Cardiac septum (tissue), 1 donor: ENCODE measurements around the gene ADAMTS17. TPM values are rescaled to one million over a fixed set of nuclear protein-coding genes. Genes with fewer than 3 reads are reported as not detected.

Experiments
- DNase-seq: peaks from one replicate; pipeline ENCODE4 v3.0.0-alpha.2; 2020; ENCODE audit warnings: low spot score
- intact Hi-C: fragments of 100-400 bp; cut with DNase I; formaldehyde crosslinking; loops from one replicate; pipeline ENCODE4 v1.14.0; 2022
- total RNA-seq: library from RNA; stranded (reverse); fragmentation: NEBNext Ultra II Directional; extraction: Animal tissue kit (Norgen Biotek cat#: 25700); gene quantifications from one replicate; pipeline ENCODE4 v1.2.1, GENCODE V29; 2021
- donor health status: DM: no; HTN: no; CAD: no.

ADAMTS17 gene
- total RNA-seq, 1 donor from 2014 or later = 0.67 TPM

GRCh38 chr15:100189849-100190248 lies 151.9 kb downstream of the ADAMTS17 start:
- no peak for DNase-seq
- intact Hi-C loops = no loop called here

GRCh38 chr15:100189319-100189718 lies 152.5 kb downstream of the ADAMTS17 start:
- intact Hi-C loops = no loop called here
- no peak for DNase-seq

- intact Hi-C loops = no loop called here
- no peak for DNase-seq
Observed at GRCh38 chr15:100187677-100188076, 154.1 kb downstream of the ADAMTS17 start.

- DNase-seq = no peak
- intact Hi-C loops = no loop called here
Observed at GRCh38 chr15:100186960-100187359, 154.8 kb downstream of the ADAMTS17 start.

GRCh38 chr15:100186366-100186765 lies 155.4 kb downstream of the ADAMTS17 start:
- intact Hi-C loops = no loop called here
- no peak for DNase-seq

GRCh38 chr15:100183921-100184495 lies 157.8 kb downstream of the ADAMTS17 start:
- intact Hi-C loops = no loop called here
- no peak for DNase-seq

- intact Hi-C loops = no loop called here
- DNase-seq = no peak
Observed at GRCh38 chr15:100180921-100181320, 160.9 kb downstream of the ADAMTS17 start.

- intact Hi-C loops = no loop called here
Observed at GRCh38 chr15:100175406-100176114, 166.2 kb downstream of the ADAMTS17 start.

GRCh38 chr15:100174904-100175275 lies 166.9 kb downstream of the ADAMTS17 start:
- intact Hi-C loops = no loop called here
- DNase-seq = no peak

More at GRCh38 chr15:100175406-100176114, 166.2 kb downstream of the ADAMTS17 start:
- DNase-seq = no peak

- DNase-seq = no peak
- intact Hi-C loops = no loop called here
Observed at GRCh38 chr15:100174159-100174903, 167.4 kb downstream of the ADAMTS17 start.

GRCh38 chr15:100172356-100173024 lies 169.3 kb downstream of the ADAMTS17 start:
- no peak for DNase-seq
- intact Hi-C loops = no loop called here

- intact Hi-C loops = no loop called here
Observed at GRCh38 chr15:100171411-100171810, 170.4 kb downstream of the ADAMTS17 start.

GRCh38 chr15:100170291-100171210 lies 171.2 kb downstream of the ADAMTS17 start:
- intact Hi-C loops = no loop called here
- DNase-seq = no peak

More at GRCh38 chr15:100171411-100171810, 170.4 kb downstream of the ADAMTS17 start:
- no peak for DNase-seq

- intact Hi-C loops = no loop called here
- DNase-seq = no peak
Observed at GRCh38 chr15:100169615-100170290, 172.0 kb downstream of the ADAMTS17 start.

- no peak for DNase-seq
- intact Hi-C loops = no loop called here
Observed at GRCh38 chr15:100168787-100169186, 173.0 kb downstream of the ADAMTS17 start.

GRCh38 chr15:100167884-100168375 lies 173.8 kb downstream of the ADAMTS17 start:
- DNase-seq = no peak
- intact Hi-C loops = no loop called here

- intact Hi-C loops = no loop called here
- no peak for DNase-seq
Observed at GRCh38 chr15:100166313-100166712, 175.5 kb downstream of the ADAMTS17 start.

GRCh38 chr15:100163961-100164360 lies 177.8 kb downstream of the ADAMTS17 start:
- intact Hi-C loops = no loop called here
- DNase-seq = no peak
